GM12878 (cell line): ENCODE measurements around the gene PEX6. TPM values are rescaled to one million over a fixed set of nuclear protein-coding genes. Genes with fewer than 3 reads are reported as not detected.

Source experiments
- ATAC-seq: fragments of 200-7000 bp; cut with Tn5 transposase; 3 replicates; pipeline ENCODE4 v1.9.1; 2020; ENCODE audit warnings: mild to moderate bottlenecking, moderate library complexity
- BruUV-seq: library from RNA; stranded (reverse); fragments of 400-500 nt; replicated peaks from 2 replicates; lab custom pipeline; 2021; lab: Mats Ljungman, UMichigan
- CTCF ChIA-PET: fragments of 300-600 bp; sonication (Branson Sonifier 250); formaldehyde crosslinking; extraction: SDS; loops from one replicate; lab custom pipeline; 2021; ENCODE audit warnings: inconsistent platforms; lab: Yijun Ruan, JAX
- POLR2A ChIA-PET: fragments of 350-600 bp; formaldehyde crosslinking; extraction: SDS; loops from one replicate; lab custom pipeline; 2021; ENCODE audit warnings: inconsistent platforms; lab: Charles Lee
- RAD21 ChIA-PET: fragments of 300-600 bp; sonication (Branson Sonifier 250); formaldehyde crosslinking; loops from one replicate; lab custom pipeline; 2023; ENCODE audit warnings: antibody characterized with exemption; ENCODE audit not compliant: unreplicated experiment; lab: Charles Lee
- SMC1A ChIA-PET: fragments of 300-600 bp; sonication (Branson Sonifier 250); formaldehyde crosslinking; loops from one replicate; lab custom pipeline; 2023; ENCODE audit not compliant: unreplicated experiment, uncharacterized antibody; lab: Charles Lee
- DNase-seq: peaks from one replicate; pipeline ENCODE4 v3.0.0-alpha.2; 2011; ENCODE audit warnings: low read depth, low spot score
- FAIRE-seq: peaks from 3 replicates; lab custom pipeline; 2011; peaks lifted over from hg19 to GRCh38; lab: Jason Lieb, UNC
- H2AFZ ChIP-seq: 2 replicates; pipeline ENCODE4 v1.6.0; 2011; ENCODE audit warnings: low read depth, low read length, control low read depth; ENCODE audit not compliant: control insufficient read depth
- H3K27ac ChIP-seq: 2 replicates; pipeline ENCODE4 v1.5.1; 2011; ENCODE audit warnings: control low read depth; ENCODE audit not compliant: control insufficient read depth, insufficient read depth
- H3K27me3 ChIP-seq, 2 experiments: replicated peaks in 1 of 2; 2 replicates each; pipeline versions ENCODE4 v1.6.0 to v1.6.1; 2011; ENCODE audit warnings: low read length in 1 of 2; ENCODE audit not compliant: control insufficient read depth in 2 of 2, insufficient read depth in 2 of 2
- H3K36me3 ChIP-seq, 2 experiments: 2 replicates each; pipeline ENCODE4 v1.5.1; 2011; ENCODE audit warnings: low read length in 1 of 2; ENCODE audit not compliant: control insufficient read depth in 2 of 2, insufficient read depth in 2 of 2
- H3K4me1 ChIP-seq: 2 replicates; pipeline ENCODE4 v1.6.1; 2011; ENCODE audit warnings: mild to moderate bottlenecking, low read length, moderate library complexity, mixed read lengths; ENCODE audit not compliant: control insufficient read depth, insufficient read depth
- H3K4me2 ChIP-seq: 2 replicates; pipeline ENCODE4 v1.6.0; 2011; ENCODE audit warnings: control low read depth; ENCODE audit not compliant: control insufficient read depth, insufficient read depth
- H3K4me3 ChIP-seq: fragments of 200-600 bp; sonication (generic); 2 replicates; pipeline ENCODE4 v1.5.1; 2016
- H3K79me2 ChIP-seq: 2 replicates; pipeline ENCODE4 v1.6.0; 2011; ENCODE audit warnings: low read length; ENCODE audit not compliant: control insufficient read depth, insufficient read depth
- H3K9ac ChIP-seq: 2 replicates; pipeline ENCODE4 v1.8.0; 2011; ENCODE audit warnings: low read length, control low read depth, mixed read lengths; ENCODE audit not compliant: control insufficient read depth, insufficient read depth
- H3K9me3 ChIP-seq: replicated peaks from 3 replicates; pipeline ENCODE4 v1.5.1; 2011; ENCODE audit warnings: mild to moderate bottlenecking, low read length; ENCODE audit not compliant: control insufficient read depth, insufficient read depth
- H4K20me1 ChIP-seq: 2 replicates; pipeline ENCODE4 v1.6.0; 2011; ENCODE audit not compliant: control insufficient read depth, insufficient read depth
- EZH2 ChIP-seq: IDR thresholded peaks from 2 replicates; pipeline ENCODE4 v1.6.1; 2012; ENCODE audit warnings: low read depth, mild to moderate bottlenecking, control low read depth, inconsistent platforms, low read length, borderline replicate concordance; ENCODE audit not compliant: control insufficient read depth
- PAX5 ChIP-seq: IDR thresholded peaks from 2 replicates; pipeline ENCODE4 v1.6.1; 2011; ENCODE audit warnings: low read depth, low read length, borderline replicate concordance
- RUNX3 ChIP-seq: IDR thresholded peaks from 2 replicates; pipeline ENCODE4 v1.6.1; 2012; ENCODE audit warnings: low read length, inconsistent platforms
- STAT1 ChIP-seq: fragments of 450-650 bp; conservative IDR thresholded peaks from 2 replicates; pipeline ENCODE4 v1.6.1; 2014; ENCODE audit warnings: antibody characterized with exemption, mild to moderate bottlenecking
- SUZ12 ChIP-seq: fragments of 200-600 bp; sonication (generic); IDR thresholded peaks from one replicate; pipeline ENCODE4 v1.6.1; 2018; ENCODE audit warnings: antibody characterized with exemption, mild to moderate bottlenecking; ENCODE audit not compliant: unreplicated experiment
- WGBS: methylation state at CpG from one replicate; pipeline ENCODE4 v1.1.6; 2016; ENCODE audit warnings: low lambda C conversion rate; ENCODE audit not compliant: insufficient replicate concordance, insufficient coverage; ENCODE audit errors: missing lambda C conversion rate; 5-methylcytosine and 5-hydroxymethylcytosine counted together
- in situ Hi-C: fragments of 300-500 bp; cut with MboI; formaldehyde crosslinking; loops from 9 replicates; pipeline ENCODE4 v1.14.3; 2018; ENCODE audit warnings: mixed read lengths
- intact Hi-C: fragments of 100-400 bp; cut with micrococcal nuclease; formaldehyde crosslinking; loops from one replicate; pipeline ENCODE4 v1.14.2; 2022; ENCODE audit not compliant: unreplicated experiment
- polyA plus RNA-seq, 11 experiments: library from polyadenylated mRNA; depleted of rRNA in 4 of 11; unstranded in 6 of 11; stranded (reverse) in 5 of 11; fragments of >200 nt; fragmentation: Nextera tagmentation in 4 of 11; fragmentation: Illumina TruSeq in 1 of 11; extraction: Ambion mirVana in 4 of 11; extraction: Trizol in 1 of 11; gene quantifications; 1 replicate in 1 of 11; 2 replicates in 10 of 11; pipeline versions ENCODE4 v1.2.1 to v1.2.3, GENCODE V29; 2011 to 2016; ENCODE audit warnings: inconsistent platforms in 2 of 11, missing spikeins in 2 of 11, low read depth in 1 of 11
- total RNA-seq, 4 experiments: library from RNA; depleted of rRNA in 3 of 4; stranded (reverse); fragments of >200 nt in 3 of 4; fragmentation: Illumina TruSeq in 1 of 4; extraction: Trizol in 1 of 4; gene quantifications; 2 replicates each; pipeline versions ENCODE4 v1.2.1 to v1.2.3, GENCODE V29; 2013 to 2021

PEX6 gene
- total and polyA plus RNA-seq, 10 of the 15 experiments (the other 5 are each of a cell fraction or from before 2014, with no cell fraction given), result 0.39 to 21.1 (median 7.8) TPM

DNA sequence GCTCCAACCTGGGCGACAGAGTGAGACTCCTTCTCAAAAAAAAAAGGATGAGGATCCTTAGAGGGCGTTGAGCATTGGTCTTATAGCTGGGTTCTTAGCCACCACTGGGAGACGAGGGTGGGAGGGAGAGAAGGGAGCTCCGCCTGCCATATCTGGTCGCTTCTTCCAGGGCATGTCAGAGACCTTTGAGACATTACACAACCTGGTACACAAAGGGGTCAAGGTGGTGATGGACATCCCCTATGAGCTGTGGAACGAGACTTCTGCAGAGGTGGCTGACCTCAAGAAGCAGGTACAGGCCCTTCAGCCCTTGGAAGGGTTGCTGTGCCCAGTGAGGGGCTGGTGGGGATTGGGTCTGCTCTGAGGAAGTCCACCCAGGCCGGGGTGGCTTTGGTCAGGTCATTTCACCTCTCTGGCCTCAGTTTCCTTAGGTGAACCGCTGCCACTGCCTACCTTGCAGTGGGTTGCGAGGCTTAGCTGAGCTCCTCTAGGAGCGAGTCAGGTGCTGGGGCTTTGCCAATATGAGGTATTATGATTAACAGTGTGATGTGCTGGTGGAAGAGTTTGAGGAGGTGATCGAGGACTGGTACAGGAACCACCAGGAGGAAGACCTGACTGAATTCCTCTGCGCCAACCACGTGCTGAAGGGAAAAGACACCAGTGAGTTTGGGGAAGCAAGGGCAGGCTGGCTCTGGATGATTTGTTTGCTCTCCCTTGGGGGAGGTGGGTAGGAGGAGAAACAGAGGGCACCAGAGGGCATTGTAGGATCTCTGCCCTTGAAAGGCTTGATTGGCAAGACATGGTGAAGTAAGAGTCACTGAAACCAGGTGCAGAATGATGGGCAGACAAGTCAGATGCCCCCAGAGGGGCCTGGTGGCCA is 41.2 kb downstream of the PEX6 start:
- TSS peak; percentile 2 for BruUV-seq
- Histone ChIP-seq H3K9ac (no peak overlapping the region), H3K27ac (no peak overlapping the region), H3K4me3 (no peak overlapping the region), H3K27me3 (no peaks in the 10 kb centered on the region), H3K79me2 (peaks cover 27% of the 10 kb centered on the region), H3K4me2 (no peak overlapping the region), H2AFZ (no peak overlapping the region), H3K4me1 (peaks cover 24% of the 10 kb centered on the region), H3K9me3 (no peaks in the 10 kb centered on the region), H3K36me3 (peaks cover 41 to 50% of the 10 kb centered on the region in 2 experiments), H4K20me1 (peaks cover 12% of the 10 kb centered on the region)
- ChIA-PET POLR2A (interaction anchor here (0.6 kb wide), 1 partner anchor 253 kb away, joined by 7 read pairs; no protein-coding TSS in a partner anchor), CTCF (interaction anchor here (0.6 to 1.2 kb wide), 2 partner anchors 206 to 833 kb away, joined by 3 read pairs; no protein-coding TSS in a partner anchor), SMC1A (interaction anchor here (0.5 to 2.0 kb wide), 3 partner anchors 33 to 64 kb away, joined by 3 to 5 read pairs (median 3); partner anchors contain the start of gene PEX6), RAD21 (interaction anchor here (0.9 kb wide), 1 partner anchor 41 kb away, joined by 3 read pairs; the partner anchor contains the start of gene PEX6)
- DNase-seq (no peak), ATAC-seq (no peak), FAIRE-seq (no peak)
- in situ Hi-C loops (no loop called here), intact Hi-C loops (no loop called here)
- WGBS, result 90% methylated on average over 13 of the region's 13 CpGs
- no peak for TF ChIP-seq PAX5
- TF ChIP-seq EZH2, result no peak
- TF ChIP-seq STAT1, result no peak

DNA sequence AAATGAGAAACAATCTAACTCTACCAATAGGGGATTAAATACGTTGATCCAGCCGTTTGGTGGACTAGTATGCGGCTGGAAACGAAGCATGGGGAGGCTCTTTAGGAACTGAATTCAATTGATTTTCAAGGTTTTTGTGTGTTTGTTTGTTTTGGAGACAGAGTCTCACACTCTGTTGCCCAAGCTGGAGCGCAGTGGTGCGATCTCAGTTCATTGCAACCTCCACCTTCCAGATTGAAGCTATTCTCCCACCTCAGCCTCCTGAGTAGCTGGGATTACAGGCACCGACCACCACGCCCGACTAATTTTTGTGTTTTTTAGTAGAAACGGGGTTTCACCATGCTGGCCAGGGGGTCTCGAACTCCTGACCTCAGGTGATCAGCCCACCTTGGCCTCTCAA is 42.6 kb downstream of the PEX6 start:
- POLR2A ChIA-PET, result no interaction called here
- in situ Hi-C loops, result no loop called here
- TF ChIP-seq RUNX3, result no peak
- no peak for TF ChIP-seq SUZ12

More for the DNA sequence above, 42.6 kb downstream of the PEX6 start:
- Histone ChIP-seq H3K36me3 (peaks cover 39 to 51% of the 10 kb centered on the region in 2 experiments), H4K20me1 (peaks cover 12% of the 10 kb centered on the region), H3K4me3 (no peak overlapping the region), H3K27ac (no peak overlapping the region), H3K4me1 (peaks cover 28% of the 10 kb centered on the region), H2AFZ (no peak overlapping the region), H3K9ac (no peak overlapping the region), H3K4me2 (no peak overlapping the region), H3K9me3 (no peaks in the 10 kb centered on the region), H3K27me3 (no peaks in the 10 kb centered on the region), H3K79me2 (peaks cover 41% of the 10 kb centered on the region)
- BruUV-seq, result no TSS peak
- ChIA-PET SMC1A (interaction anchor here (2.0 kb wide), 1 partner anchor 43 kb away, joined by 5 read pairs; the partner anchor contains the start of gene PEX6), RAD21 (no interaction called here), CTCF (interaction anchor here (2.7 kb wide), 1 partner anchor 35 kb away, joined by 8 read pairs; no protein-coding TSS in a partner anchor)
- DNase-seq (no peak), FAIRE-seq (no peak), ATAC-seq (no peak)
- intact Hi-C loops, result no loop called here
- 90% methylated on average over 11 of the region's 11 CpGs for WGBS
